Measurements from ENCODE around the gene CLEC17A.
"Not testable (repeated sequence)": the region's sequence is repeated elsewhere in the genome, so short reads cannot be mapped to it uniquely, and the experiment has no call there.

- not testable (repeated sequence) for TF ChIP-seq CTCF, POLR2A (IDR thresholded peaks at IDR 0.05)
These were observed 29.4 kb downstream of the CLEC17A start for GRCh38 chr19:14612242-14612641.

Measured in heart left ventricle (tissue), 13 donors.